GM21515 (cell line): ENCODE measurements around the gene TOMM20.
"Not testable (repeated sequence)": the region's sequence is repeated elsewhere in the genome, so short reads cannot be mapped to it uniquely, and the experiment has no call there.

ENCODE experiments used
- ATAC-seq: cut with Tn5 transposase; IDR thresholded peaks from one replicate; pipeline ENCODE4 v1.9.1; 2021; ENCODE audit not compliant: unreplicated experiment

The TOMM20 gene

DNA sequence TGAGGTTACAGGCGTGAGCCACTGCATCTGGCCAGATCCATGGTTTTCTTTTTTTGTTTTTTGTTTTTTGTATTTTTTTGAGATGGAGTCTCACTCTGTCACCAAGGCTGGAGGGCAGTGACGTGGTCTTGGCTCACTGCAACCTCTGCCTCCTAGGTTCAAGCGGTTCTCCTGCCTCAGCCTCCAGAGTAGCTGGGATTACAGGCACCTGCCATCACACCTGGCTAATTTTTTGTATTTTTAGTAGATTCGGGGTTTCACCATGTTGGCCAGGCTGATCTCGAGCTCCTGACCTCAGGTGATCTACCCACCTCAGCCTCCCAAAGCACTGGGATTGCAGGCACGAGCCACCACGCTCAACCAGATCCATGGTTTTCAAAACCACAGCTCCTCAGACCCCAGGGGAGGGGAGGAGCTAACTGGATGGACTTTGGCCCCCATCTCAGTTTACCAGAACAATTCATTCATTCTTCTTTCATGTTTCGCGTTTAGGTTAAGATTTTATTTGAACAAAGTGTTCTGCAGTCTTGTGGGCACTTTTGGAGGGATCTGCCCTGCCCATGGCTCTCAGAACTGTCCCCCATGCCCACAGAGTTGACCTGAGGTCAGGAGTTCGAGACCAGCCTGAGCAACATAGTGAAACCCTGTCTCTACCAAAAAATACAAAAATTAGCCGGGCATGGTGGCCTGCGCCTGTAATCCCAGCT is 43.1 kb downstream of the TOMM20 start:
- ATAC-seq: not testable (repeated sequence)

DNA sequence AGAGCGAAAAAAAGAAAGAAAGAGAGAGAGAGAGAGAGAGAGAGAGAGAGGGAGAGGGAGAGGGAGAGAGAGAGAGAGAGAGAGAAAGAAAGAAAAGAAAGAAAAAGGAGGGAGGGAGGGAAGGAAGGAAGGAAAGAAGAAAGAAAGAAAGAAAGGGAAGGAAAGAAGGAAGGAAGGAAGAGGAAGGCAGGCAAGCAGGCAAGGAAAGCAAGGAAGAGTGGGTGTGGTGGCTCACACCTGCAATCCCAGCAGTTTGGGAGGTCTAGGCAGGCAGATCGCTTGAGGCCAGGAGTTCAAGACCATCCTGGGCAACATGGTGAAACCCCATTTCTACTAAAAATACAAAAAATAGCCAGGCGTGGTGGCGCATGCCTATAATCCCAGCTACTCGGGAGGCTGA is 47.8 kb downstream of the TOMM20 start:
- not testable (repeated sequence) for ATAC-seq

DNA sequence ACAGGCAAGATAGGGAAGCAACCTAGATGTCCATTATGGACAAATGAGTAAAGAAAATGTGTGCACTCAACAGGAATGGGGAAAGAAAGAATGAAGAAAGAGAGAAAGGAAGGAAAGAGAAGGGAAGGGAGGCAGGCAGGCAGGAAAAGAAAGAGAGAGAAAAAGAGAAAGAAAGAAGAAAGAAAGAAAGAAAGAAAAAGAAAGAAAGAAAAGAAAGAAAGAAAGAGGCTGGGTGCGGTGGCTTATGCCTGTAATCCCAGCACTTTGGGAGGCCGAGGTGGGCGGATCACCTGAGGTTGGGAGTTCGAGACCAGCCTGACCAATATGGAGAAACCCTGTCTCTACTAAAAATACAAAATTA is 48.4 kb downstream of the TOMM20 start:
- not testable (repeated sequence) for ATAC-seq

DNA sequence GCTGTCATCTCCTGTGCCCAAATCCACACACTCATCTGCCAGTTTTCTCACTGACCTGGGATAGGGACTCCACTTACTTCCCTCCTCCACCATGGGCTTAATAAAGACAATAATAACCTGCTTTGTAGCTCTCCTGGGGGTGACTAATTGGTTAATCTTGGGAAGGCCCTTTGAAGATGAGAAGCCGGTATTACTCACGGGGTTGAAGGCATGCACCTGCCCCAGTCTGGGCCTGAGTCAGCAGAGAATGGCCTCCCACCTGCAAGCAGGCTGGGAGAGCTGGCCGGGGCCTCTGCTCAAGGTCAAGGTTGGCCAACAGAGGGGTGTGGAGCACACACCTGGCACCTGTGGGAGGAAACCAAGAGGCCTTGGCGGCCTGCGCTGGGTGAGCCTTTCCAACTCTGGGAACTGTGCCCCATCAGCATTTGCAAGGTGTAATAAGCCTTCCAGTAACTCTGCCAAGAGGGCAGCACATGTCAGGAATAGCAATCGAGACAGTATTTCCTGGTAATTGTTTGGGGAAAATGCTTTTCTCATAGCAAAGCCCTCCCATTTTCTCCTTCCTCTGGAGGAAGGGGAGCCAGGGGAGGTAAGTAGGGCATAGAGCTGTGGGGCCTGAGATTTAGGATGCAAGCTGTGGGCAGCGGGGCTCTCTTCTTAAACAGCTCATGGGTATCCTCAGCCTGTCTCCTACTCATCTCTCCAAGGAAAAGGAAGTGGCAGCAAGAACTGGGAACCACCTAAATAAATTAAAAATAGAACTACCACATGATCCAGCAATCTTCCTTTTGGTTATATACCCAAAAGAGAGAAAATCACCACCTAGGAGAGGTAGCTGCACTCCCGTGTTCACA is 49.0 kb downstream of the TOMM20 start:
- no peak for ATAC-seq

DNA sequence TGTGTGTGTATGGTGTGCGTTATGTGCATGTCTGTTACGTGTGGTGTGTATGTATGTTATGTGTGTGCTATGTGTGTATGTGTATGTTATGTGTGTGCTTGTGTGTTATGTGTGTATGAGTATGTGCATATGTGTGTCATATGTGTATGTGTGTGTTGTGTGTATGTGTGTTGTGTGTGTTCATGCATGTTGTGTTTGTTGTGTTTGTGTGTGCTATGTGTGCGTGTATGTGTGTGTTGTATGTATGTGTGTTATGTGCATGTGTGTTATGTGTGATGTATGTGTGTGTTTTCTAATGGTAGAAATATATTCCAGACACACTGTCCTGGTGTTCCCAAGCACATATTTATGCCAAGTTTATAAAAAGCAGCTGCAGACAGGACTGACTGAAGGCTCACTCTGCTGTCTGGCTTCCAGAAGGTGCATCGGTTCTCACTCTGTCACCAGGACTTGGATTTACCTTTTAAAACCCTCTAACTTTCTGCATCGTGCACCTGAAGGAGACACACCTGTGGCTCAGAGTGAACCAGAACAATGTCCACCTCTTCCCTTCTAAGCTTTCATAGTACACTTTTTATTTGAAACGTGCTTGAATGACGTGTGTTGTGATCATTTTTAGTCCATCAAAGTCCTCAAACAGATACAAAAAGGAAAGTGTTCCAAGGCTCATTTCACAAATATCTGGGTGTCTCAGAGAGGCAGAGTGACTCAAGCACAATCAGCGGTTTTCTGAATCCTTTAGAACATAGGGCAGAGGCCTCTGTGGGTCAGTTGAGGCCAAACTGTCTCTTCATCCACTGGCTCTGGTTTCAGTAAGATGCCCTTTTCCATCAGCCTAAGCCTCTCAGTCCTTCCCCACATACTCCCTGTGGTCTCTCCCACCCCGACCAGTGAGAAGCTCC is 49.9 kb downstream of the TOMM20 start:
- ATAC-seq: no peak

DNA sequence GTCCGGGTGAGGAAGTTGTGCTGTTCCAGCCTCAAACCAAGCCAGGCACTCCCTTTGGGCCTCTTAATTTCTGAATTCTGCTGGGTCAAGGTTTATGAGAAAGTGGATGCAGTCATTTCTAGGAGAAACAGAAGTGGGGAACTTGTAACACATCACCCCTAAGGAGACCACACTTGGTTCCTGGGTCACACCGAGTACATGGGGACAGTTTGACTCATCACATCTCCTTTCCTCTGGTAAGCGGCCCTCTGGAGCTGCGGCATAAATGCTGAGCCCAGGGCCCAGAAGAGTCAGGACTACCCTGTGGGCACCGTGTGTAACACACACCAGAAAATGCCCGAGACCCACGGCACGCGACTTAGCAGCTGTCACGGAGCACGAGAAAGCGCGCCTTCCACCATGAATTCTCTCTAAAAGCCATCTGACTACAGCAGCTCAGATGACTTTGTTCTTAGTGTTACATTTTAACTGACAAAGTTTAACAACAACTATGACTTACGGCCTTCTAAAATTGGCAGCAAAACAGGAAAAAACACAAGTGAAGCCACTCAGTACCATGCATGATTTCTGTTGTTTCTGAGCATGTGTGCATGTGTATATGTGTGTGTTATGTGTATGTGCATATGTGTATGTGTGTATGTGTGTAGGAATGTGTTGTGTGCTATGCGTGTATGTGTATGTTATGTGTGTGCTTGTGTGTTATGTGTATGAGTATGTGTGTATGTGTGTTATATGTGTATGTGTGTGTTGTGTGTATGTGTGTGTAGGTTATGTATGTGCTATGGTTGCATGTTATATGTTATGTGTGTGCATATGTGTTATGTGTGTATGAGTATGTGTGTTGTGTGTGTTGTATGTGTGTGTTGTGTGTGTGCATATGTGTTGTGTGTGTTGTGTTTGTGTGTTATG is 50.8 kb downstream of the TOMM20 start:
- no peak for ATAC-seq

DNA sequence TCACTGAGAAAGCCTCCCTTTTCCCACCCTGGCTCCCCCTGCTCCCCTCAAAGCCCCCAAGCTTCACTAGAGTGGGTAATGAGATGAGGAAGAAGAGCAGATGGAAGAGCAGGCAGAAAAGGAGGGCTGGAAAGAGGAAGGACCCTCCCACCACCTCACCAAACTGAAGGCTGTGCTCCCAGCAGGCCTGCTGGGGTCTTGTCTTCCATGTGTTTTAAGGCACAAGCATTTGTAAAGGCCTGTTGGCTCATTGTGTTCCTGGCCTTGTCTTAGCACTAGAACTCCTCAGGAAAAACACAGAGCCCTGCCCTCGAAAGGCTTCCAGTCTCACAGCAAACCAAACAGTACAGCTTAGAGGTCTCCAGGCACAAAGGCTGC is 51.5 kb downstream of the TOMM20 start:
- no peak for ATAC-seq

DNA sequence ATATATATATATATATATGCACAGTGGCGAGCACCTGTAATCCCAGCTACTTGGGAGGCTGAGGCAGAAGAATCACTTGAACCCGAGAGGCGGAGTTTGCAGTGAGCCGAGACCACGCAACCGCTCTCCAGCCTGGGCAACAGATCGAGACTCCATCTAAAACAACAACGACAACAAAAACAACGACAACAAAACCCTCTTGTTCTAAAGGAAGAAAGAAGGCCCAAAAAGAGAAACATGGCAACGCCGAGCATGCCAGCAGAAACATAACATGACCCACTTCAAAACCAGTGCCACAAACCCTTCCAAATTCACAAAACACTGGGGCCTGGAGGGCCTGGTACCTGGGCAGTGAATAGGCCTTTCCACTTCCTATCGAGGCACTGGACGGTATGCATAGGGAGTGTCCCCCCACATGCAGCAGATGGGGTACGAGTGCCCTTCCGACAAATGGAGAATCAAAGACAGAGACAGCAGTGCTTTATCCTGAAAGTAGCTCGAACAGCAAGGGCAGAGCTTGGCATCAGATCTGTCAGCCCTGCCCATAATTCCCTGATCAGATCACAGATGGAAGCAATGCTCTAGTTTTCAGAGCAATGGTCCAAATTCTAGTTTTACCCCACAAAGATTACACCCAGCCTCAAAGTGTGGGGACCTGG is 52.0 kb downstream of the TOMM20 start:
- ATAC-seq: no peak

DNA sequence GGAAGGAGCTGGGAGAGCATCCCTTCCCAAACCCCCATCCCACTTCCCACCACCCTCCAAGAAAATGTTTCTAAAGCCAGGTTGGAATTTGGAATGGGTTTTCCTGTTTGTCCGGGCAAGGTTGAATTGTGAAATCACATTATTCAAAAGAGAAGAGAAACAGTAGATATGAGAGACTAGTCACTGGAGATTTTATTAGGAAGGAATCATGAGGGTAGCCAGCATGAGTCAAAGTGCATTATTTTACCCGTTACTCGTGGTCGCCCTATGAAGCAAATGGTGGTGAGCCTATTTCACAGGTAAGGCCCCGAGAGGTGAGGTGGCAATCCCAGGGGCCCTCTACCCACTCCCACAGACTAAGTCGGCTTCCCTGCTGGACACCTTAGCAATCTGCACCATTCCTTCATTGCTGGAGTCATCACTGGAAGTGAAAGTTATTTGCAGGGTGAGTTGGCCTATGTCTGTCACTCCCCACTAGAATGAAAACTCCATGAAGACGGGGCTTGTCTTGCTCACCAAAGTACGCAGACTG is 52.8 kb downstream of the TOMM20 start:
- no peak for ATAC-seq

DNA sequence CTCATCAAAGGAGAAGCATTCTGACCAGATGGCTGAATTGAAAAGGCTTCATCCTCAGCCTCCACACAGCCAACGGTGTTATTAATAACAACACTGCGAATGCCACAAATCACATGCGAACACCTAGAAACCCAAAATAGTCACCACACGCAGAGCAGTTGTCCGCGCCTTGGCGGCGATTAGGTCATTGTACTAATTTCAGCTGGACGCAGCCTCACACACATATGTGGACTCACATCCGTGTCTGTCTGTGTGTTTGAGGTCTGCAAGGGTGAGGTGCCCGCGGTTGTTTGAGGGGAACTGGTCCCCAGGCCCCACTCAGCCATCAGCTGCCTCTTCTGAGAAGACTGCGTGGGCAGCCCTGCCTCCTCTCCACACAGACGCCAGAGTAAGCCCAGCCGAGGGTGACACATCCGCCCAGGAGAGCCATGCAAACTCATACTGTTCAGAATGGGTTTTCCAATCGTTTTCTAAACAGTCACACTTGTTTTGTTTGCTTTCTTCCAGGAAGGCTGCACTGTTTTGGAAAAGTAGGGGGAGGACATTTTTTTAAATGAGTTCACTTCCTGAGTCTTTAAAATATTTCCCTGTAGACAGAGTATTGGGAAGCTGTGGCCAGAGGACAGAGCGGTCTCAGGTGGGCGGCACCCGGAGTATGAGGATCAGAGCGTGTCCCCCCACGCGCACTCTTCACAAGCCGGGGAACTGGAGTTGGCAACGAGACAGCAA is 53.4 kb downstream of the TOMM20 start:
- ATAC-seq: peak; percentile 50

DNA sequence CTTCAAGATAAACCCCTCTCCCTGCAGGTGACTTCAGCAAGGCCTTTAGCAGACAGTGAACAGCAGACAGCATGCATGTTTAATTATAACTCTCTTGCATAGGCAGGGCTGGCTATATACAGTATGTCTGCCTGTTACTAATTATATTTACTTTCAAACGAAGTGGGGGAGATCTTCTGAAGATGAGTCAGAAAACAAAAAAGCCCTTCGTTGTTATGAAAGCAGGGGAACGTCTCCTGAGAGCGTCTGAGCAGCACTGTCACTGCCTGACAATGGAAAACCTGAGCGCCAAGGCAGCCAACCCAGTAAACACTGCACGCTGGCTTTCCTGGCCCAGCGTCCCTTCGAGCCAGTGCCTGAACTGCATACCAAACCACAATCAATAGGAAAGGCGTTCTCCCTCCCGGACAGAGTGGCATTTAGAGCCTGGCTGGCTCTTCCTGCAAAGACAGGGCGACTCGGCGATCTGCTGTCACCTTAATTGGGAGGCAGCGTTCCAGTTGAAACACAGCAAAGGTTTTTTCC is 54.1 kb downstream of the TOMM20 start:
- ATAC-seq: peak; percentile 33

DNA sequence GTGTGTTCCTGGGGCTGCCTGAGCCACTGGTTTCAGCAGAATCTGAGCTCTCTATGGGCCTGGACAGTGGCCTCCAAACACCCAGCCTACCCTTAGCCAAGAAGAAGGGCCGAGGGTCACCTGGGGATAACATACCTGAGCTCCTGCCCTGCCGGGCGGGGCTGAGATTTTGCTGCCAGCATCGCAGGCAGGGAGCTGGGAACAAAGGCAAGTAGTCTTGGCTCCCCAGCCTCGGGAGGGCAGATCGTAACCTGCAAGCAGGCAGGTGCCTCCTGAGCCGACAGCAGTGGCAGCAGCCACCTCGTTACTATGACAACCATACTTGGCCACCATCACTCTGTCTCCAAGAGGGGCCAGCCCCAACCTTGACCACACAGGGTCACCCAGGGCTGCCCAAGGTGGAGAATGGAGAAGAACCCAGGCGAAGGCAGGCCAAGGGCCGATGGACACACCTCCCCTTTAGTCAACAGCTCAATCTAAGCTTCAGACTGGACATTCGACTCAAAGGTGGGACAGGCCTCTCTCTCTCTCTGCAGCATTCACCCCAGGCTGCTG is 54.6 kb downstream of the TOMM20 start:
- peak; percentile 6 for ATAC-seq

DNA sequence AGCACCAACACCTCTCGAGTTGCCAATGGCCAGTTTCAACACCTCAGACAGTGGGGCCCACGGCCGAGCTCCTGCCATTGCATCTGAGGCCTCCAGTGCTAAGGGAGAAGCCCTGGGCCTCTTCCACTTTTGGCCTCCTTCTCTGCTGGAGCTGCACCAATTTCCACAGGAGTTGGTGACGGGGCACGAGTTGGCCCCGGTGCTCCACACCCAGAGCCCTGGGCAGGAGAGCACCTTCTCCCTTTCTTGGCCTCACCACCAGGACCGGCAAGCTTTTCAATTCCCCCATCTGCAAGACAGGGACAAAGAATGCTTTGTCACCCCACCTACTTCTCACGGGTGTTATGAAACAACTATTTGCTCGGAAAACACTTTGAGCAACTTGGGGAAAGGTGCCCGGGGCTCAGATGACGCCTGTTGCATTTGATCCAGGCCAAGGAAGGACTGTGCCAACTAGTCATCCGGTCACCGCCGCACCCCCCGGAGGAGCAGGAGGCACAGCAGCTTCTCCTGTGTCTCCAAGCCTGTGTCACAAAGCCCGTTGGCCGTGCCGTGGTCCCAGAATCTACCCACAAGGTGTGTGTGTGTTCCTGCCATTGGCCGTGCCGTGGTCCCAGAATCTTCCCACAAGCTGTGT is 55.2 kb downstream of the TOMM20 start:
- no peak for ATAC-seq

DNA sequence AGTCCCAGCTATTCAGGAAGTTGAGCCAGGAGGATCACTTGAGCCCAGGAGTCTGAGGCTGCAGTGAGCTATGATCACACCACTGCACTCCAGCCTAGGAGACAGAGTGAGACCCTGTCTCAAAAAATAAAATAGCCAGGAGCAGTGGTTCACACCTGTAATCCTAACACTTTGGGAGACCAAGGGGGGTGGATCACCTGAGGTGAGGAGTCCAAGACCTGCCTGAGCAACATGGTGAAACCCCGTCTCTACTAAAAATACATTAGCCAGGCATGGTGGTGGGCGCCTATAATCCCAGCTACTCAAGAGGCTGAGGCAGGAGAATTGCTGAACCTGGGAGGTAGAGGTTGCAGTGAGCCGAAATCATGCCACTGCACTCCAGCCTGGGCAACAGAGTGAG is 56.1 kb downstream of the TOMM20 start:
- not testable (repeated sequence) for ATAC-seq

DNA sequence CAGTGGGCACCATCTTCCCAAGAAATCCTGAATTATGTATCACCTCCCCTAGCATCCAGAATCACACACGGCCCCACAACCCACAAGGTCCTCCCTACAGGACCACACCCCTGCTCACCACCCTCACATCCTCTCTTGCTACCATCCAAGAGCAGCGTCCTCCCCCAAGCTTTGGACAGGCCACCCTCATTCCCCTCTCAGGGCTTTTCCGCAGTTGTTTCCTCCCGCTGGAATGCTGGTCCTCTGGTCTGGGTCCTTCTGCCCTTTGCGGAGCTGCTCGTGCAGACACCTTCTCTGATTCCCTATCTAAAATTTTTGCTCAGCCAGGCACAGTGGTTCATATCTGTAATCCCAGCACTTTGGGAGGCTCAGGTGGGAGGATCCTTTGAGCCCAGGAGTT is 56.5 kb downstream of the TOMM20 start:
- no peak for ATAC-seq

DNA sequence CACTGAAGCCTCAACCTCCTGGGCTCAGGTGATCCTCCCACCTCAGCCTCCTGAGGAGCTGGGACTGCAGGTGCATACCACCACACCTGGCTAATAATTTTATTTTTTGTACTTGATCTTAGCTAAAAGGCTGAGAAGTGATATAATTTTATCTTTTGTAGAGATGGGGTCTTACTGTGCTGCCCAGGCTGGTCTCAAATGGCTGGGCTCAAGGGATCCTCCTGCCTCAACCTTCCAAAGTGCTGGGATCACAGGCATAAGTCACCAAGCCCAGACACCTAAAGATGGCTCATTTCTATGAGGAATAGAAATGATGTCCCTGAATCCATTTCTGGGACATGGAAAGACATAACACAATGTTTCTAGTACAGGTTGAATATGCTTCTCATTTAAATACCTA is 57.8 kb downstream of the TOMM20 start:
- ATAC-seq: no peak

DNA sequence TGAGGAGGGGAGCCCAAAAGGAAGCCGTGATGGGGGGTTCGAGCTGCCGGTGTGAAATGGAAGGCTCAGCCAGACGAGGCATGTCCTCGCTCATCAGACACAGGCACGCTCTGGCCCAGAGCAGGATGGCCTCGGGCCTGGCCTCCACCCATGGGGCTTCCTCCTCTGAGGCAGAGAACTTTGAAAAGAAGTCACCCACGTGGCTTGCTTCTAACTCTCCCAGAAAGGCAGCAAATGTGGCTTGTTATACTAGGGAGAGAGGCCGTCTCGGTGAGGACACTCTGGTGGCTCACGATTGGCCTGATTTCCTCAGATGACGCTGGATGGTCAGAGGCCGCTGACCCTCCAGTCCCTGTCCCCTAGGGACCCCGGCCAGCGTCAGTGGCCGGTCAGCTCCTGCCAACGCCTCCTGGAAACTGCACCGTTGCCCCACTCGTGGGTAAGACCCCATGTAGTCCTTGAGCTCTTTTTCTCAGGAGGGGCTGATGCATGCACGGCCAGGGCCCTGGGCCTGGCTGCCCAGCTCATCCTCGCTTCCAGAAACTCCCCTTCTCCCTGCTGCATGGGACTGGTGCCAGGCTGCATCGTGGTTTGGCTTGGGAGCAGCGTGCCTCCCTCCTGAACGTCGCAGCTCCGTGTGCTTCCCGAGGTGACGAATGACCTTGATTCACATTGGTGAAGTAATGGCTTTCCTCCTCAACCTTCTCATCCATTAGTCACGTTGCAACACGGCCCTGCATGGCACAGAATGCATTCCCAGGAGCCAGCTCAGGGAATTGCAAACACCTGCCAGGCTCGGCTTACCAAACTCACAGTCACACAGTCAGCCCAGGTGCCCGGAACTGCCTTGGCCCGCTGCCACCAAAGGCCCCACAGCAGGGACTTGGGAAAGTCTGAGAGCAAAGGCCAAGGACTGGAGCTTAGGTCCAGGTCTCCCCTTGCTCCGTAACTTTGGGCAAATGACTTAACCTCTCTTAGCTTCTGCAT is 58.8 kb downstream of the TOMM20 start:
- no peak for ATAC-seq
